Mucosa of rectum (tissue), 2 donors: ENCODE data around the gene CNRIP1.

Source experiments
- H3K27ac ChIP-seq, 2 donors: one replicate each; pipeline ENCODE4 v1.7.0; 2013; ENCODE audit warnings: inconsistent platforms in 2 of 2, low read depth in 2 of 2, low read length in 2 of 2
- H3K27me3 ChIP-seq, 2 donors: one replicate each; pipeline ENCODE4 v1.7.0; 2013; ENCODE audit warnings: low read length in 2 of 2; ENCODE audit not compliant: control insufficient read depth in 2 of 2, insufficient read depth in 2 of 2
- H3K36me3 ChIP-seq, 2 donors: one replicate each; pipeline ENCODE4 v1.7.0; 2013; ENCODE audit warnings: low read length in 2 of 2; ENCODE audit not compliant: control insufficient read depth in 2 of 2, insufficient read depth in 2 of 2
- H3K4me1 ChIP-seq, 2 donors: one replicate each; pipeline ENCODE4 v1.7.0; 2013; ENCODE audit warnings: low read length in 2 of 2, mild to moderate bottlenecking in 1 of 2; ENCODE audit not compliant: control insufficient read depth in 2 of 2, insufficient read depth in 2 of 2
- H3K4me3 ChIP-seq, 2 donors: one replicate each; pipeline ENCODE4 v1.7.0; 2013; ENCODE audit warnings: low read length in 2 of 2
- H3K9ac ChIP-seq, 2 donors: one replicate each; pipeline ENCODE4 v1.7.0; 2013; ENCODE audit warnings: low read length in 2 of 2, low read depth in 1 of 2, mild to moderate bottlenecking in 1 of 2
- H3K9me3 ChIP-seq, 2 donors: one replicate each; pipeline ENCODE4 v1.7.0; 2013; ENCODE audit warnings: low read length in 2 of 2; ENCODE audit not compliant: control insufficient read depth in 2 of 2
- donor health status: healthy.
- donor health status: Normal muscosa, but diverticular disease.

Gene CNRIP1

DNA sequence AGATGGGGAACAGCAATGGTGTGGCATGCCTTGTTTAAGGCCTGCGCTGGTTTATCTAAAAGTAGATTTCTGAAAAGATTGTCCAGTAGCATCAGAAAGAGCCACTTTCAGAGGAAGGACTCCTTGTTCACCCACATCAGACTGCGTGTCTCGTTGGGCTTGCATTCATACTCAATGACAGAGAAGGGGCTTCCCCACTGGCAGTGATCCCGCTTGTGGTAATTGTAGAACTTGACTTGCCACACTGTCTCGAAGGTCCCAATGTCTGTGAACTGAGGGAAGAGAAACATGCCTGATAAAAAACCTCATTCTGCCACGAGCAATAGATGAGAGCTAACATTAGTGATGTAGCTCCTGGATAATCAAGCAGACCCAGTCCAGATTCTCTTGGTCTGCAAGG is 26.0 kb downstream of the CNRIP1 start:
- no peak overlapping the region for H3K9ac ChIP-seq
- no peaks in the 10 kb centered on the region for H3K4me1 ChIP-seq
- no peak overlapping the region for H3K27ac ChIP-seq
- H3K27me3 ChIP-seq, result no peaks in the 10 kb centered on the region
- H3K4me3 ChIP-seq, result no peak overlapping the region
- no peaks in the 10 kb centered on the region for H3K36me3 ChIP-seq
- no peaks in the 10 kb centered on the region for H3K9me3 ChIP-seq

DNA sequence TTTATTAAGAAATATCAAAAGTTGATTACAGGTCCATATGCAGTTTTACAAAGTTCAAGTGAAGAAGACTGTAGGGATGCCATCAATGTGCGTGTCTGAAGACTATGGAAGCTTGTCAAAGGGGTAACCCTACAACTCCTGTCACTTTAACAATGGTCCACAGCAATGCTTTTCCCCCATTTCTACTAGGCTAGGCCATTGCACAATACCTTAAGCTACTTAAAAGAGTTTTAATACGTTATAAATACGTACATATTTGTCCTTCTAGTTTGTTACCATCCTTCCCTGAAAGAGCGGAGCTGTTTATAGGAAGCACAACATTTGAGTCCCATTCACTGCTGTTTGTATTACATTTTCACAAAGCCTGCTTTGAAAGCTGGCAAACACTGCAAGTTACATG is 26.7 kb downstream of the CNRIP1 start:
- H3K9me3 ChIP-seq, result no peaks in the 10 kb centered on the region
- H3K36me3 ChIP-seq, result no peaks in the 10 kb centered on the region
- no peak overlapping the region for H3K9ac ChIP-seq
- no peak overlapping the region for H3K4me3 ChIP-seq
- H3K27ac ChIP-seq, result no peak overlapping the region
- H3K4me1 ChIP-seq, result no peaks in the 10 kb centered on the region
- no peaks in the 10 kb centered on the region for H3K27me3 ChIP-seq

DNA sequence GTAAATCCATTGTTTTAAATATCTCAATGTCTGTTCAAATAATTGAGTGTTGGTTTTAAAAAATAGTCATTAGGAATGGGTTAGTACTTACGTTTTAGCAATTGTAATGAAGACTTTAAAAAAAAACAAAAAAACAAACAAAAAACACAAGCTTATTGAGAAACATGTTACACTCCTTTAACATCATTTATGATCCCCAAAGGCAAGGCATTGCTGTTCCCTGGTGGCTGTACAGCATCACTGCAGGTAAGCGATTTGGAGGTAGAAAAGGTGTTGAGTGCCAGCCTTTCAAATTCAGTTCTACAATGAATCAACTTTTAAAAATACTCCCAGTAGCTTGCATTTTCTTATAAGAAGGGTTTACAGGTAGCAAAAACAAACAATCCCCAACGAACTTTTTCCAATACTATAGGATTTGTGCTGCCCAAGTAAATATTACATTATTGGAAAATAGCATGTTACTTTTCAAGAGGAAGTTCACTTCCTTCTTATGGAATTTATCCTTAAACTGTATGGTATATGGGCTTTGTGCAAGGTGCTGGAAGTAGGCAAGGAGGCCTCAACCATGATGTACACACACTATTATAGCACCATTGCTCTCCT is 27.5 kb downstream of the CNRIP1 start:
- Histone ChIP-seq H3K9me3 (no peaks in the 10 kb centered on the region), H3K4me3 (no peak overlapping the region), H3K9ac (no peak overlapping the region), H3K36me3 (no peaks in the 10 kb centered on the region), H3K4me1 (peaks cover 0 to 2% of the 10 kb centered on the region in 2 donors), H3K27me3 (no peaks in the 10 kb centered on the region), H3K27ac (no peak overlapping the region)

DNA sequence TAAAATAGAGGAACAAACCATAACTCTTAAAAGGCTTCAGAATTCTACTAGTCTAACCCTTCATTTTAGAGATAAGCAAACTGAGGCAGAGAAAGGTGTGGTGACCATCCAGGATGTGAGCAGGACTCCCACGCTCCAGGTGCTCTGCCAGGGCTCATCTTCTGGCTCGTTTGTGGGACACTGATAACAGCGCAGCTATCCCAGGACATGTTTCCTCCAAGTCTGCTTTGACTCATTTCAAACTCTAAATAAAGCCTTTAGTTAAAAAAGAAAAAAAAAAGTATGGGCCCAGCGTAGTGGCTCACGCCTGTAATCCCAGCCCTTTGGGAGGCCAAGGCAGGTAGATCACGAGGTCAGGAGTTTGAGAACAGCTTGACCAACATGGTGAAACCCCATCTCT is 28.4 kb downstream of the CNRIP1 start:
- H3K9me3 ChIP-seq, result no peaks in the 10 kb centered on the region

GRCh38 chr2:68290901-68291300 is 28.8 kb downstream of the CNRIP1 start:
- no peak overlapping the region for H3K9ac ChIP-seq
- no peaks in the 10 kb centered on the region for H3K9me3 ChIP-seq
- H3K27me3 ChIP-seq, result no peaks in the 10 kb centered on the region
- H3K4me1 ChIP-seq, result peaks cover 0 to 2% of the 10 kb centered on the region in 2 donors
- no peak overlapping the region for H3K27ac ChIP-seq
- no peak overlapping the region for H3K4me3 ChIP-seq
- H3K36me3 ChIP-seq, result no peaks in the 10 kb centered on the region

More for the DNA sequence above, 28.4 kb downstream of the CNRIP1 start:
- peaks cover 0 to 2% of the 10 kb centered on the region in 2 donors for H3K4me1 ChIP-seq
- H3K36me3 ChIP-seq, result no peaks in the 10 kb centered on the region
- H3K27me3 ChIP-seq, result no peaks in the 10 kb centered on the region
- H3K4me3 ChIP-seq, result no peak overlapping the region
- no peak overlapping the region for H3K9ac ChIP-seq
- H3K27ac ChIP-seq, result no peak overlapping the region

DNA sequence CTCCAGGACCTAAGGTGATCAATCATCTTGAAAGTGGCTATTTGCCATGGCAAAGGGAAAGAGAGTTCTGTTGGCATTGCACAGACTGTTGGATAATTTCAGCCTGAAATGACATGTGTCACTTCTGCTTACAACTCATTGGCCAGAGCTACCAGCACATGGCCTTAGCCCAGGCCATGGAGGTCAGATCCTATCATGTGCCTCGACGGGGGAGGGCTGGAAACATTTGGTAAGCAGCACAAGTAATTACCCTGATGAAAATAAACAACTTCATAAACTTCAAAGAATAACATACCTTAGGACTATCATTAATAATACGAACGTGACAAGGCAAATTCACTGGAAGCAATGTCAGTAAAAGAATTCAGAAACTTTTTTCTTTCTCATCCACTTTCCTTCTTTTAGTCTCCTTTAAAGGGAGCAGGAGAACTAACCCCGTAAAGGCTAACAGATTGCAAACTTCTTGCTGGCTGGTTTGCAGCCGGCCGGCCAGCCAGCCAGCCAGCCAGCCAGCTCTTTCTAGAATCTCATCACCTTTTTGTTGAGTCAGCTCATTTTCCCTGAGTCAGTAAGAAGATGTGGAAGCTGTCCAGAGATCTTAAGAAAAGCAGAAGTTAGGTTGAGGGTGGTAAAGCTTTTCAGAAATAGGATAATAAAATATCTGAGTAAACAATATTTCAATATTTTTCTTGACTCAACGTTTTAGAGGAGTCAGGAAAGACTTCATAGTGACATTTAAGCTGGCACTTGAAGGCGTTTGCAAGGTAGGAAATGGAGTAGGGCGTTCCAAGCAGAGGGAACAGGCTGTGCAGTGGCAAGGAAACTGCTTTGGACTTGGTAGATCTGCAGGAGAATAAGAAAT is 31.9 kb downstream of the CNRIP1 start:
- H3K4me1 ChIP-seq, result peaks cover 0 to 2% of the 10 kb centered on the region in 2 donors
- no peak overlapping the region for H3K4me3 ChIP-seq
- H3K36me3 ChIP-seq, result no peaks in the 10 kb centered on the region
- H3K27ac ChIP-seq, result peak overlapping the region in 1 of 2 donors; percentile 20
- no peak overlapping the region for H3K9ac ChIP-seq
- no peaks in the 10 kb centered on the region for H3K9me3 ChIP-seq
- no peaks in the 10 kb centered on the region for H3K27me3 ChIP-seq

- Histone ChIP-seq H3K9me3 (no peaks in the 10 kb centered on the region), H3K4me3 (no peak overlapping the region), H3K36me3 (no peaks in the 10 kb centered on the region), H3K27ac (no peak overlapping the region), H3K4me1 (peaks cover 0 to 2% of the 10 kb centered on the region in 2 donors), H3K9ac (no peak overlapping the region), H3K27me3 (no peaks in the 10 kb centered on the region)
Observed at GRCh38 chr2:68284896-68285295, 34.9 kb downstream of the CNRIP1 start.

DNA sequence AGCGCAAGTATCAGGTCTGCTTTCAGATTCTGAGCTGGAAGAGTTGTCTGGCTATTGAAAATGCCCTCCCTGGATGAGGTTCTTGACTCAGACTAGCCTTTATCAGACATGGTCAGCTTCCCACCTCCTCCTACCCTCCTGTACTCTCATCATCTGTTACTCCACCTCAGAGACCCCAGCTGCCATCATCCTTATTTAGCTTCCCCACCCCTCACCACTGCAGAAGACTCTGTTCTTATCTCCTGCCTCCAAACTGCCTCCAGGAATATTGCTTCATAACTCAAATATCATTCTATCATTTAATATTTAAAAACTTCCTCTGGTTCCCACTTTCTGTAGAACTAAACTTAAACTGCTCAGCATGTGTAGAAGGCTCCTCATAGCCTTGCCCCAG is 36.3 kb downstream of the CNRIP1 start:
- H3K4me3 ChIP-seq, result no peak overlapping the region
- peaks cover 0 to 2% of the 10 kb centered on the region in 2 donors for H3K4me1 ChIP-seq
- H3K27ac ChIP-seq, result no peak overlapping the region
- H3K9ac ChIP-seq, result no peak overlapping the region
- no peaks in the 10 kb centered on the region for H3K36me3 ChIP-seq
- H3K27me3 ChIP-seq, result no peaks in the 10 kb centered on the region
- H3K9me3 ChIP-seq, result no peaks in the 10 kb centered on the region

DNA sequence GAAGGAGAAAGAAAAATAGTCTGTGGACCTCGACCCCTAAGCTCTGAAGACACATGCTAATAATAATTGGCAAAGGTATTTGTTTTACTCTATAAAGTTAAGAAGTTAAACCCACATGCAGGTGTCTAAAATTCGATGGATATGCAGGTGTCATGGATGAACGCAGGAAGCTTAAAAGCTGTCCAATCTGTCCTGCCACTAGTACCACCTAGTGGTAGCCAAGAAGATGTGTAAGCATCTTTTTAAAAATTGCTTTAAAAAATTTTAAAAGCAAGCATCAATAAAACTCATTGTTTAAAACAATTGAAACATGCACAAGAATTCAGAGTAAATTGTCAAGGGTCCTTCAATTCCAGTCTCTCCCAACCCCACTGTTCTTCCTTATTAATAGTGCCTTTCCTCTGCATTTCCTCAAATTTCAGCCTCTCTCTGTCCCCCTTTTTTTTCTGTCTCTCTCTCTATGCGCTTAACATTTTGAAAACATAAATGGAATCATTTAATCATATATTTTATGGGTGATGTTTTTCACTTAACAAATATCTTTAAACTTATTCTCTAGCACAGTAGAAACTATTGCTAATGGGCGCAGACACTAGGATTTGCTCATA is 36.8 kb downstream of the CNRIP1 start:
- no peak overlapping the region for H3K9ac ChIP-seq
- no peak overlapping the region for H3K27ac ChIP-seq
- H3K9me3 ChIP-seq, result no peaks in the 10 kb centered on the region
- H3K36me3 ChIP-seq, result no peaks in the 10 kb centered on the region
- H3K4me3 ChIP-seq, result no peak overlapping the region
- peaks cover 0 to 2% of the 10 kb centered on the region in 2 donors for H3K4me1 ChIP-seq
- no peaks in the 10 kb centered on the region for H3K27me3 ChIP-seq

DNA sequence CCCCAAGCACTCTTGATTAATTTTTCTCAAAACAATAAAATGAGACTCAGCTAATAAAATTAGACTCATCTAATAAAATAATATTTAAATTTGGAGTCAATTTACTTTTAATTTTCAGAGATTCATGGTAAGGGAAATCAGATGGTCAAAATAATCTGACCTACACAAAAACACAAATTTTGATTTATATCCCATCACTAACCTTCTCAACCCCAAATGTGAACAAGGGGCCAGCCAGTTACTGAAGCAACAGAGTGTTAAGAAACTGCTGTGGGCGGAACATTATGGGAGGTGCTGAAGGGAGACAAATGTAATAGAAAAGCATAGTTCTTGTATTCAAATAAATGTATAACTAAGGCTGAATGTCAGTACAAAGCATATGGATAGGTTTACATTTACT is 39.0 kb downstream of the CNRIP1 start:
- Histone ChIP-seq H3K9ac (no peak overlapping the region), H3K4me1 (no peaks in the 10 kb centered on the region), H3K4me3 (no peak overlapping the region), H3K36me3 (no peaks in the 10 kb centered on the region), H3K27me3 (no peaks in the 10 kb centered on the region), H3K9me3 (no peaks in the 10 kb centered on the region), H3K27ac (no peak overlapping the region)
